Esophagus squamous epithelium (tissue), 4 donors: ENCODE data around the gene TNN.
"Not testable (repeated sequence)": the region's sequence is repeated elsewhere in the genome, so short reads cannot be mapped to it uniquely, and the experiment has no call there.

ENCODE experiments used
- CTCF ChIP-seq, 6 experiments: fragments of 450-650 bp in 4 of 6; fragments of 200-600 bp in 2 of 6; sonication (generic) in 2 of 6; IDR thresholded peaks; one replicate each; pipeline ENCODE4 v1.5.1; 2016 to 2019; ENCODE audit warnings: antibody characterized with exemption in 6 of 6, mild to moderate bottlenecking in 4 of 6, moderate library complexity in 4 of 6
- POLR2A ChIP-seq, 4 donors: fragments of 450-650 bp; IDR thresholded peaks; one replicate each; pipeline ENCODE4 v1.6.1; 2017; ENCODE audit warnings: antibody characterized with exemption in 4 of 4, mild to moderate bottlenecking in 4 of 4, moderate library complexity in 3 of 4

- TF ChIP-seq CTCF, POLR2A (IDR thresholded peaks at IDR 0.05): not testable (repeated sequence)
Measured at GRCh38 chr1:175023922-175024242, 43.8 kb upstream of the TNN start.
